ENCODE results near the gene OVOL1.
A peak's percentile ranks its signal among the peaks of the same experiment; 100 is the strongest.
"Not testable (repeated sequence)": the region's sequence is repeated elsewhere in the genome, so short reads cannot be mapped to it uniquely, and the experiment has no call there.

OVOL1 gene

GRCh38 chr11:65786786-65787636 lies at the start of gene OVOL1:
Gene OVOL1, plus strand, starts transcription at chr11:65787063. Its CDS starts 311 bp downstream, at chr11:65787374.
- DNase-seq, result peak; percentile 94

- DNase-seq, result no peak
These were observed 47.8 kb upstream of the OVOL1 start for GRCh38 chr11:65739022-65739421.

- no peak for DNase-seq
These were observed 45.7 kb upstream of the OVOL1 start for GRCh38 chr11:65741185-65741584.

- DNase-seq, result no peak
These were observed 44.5 kb upstream of the OVOL1 start for GRCh38 chr11:65742353-65742752.

GRCh38 chr11:65743681-65744025 lies 43.2 kb upstream of the OVOL1 start:
- DNase-seq, result no peak

GRCh38 chr11:65744026-65744698 lies 42.7 kb upstream of the OVOL1 start:
- DNase-seq, result peak; percentile 93

GRCh38 chr11:65744699-65745042 lies 42.2 kb upstream of the OVOL1 start:
- no peak for DNase-seq

- peak; percentile 86 for DNase-seq
These were observed 41.8 kb upstream of the OVOL1 start for GRCh38 chr11:65745049-65745448.

GRCh38 chr11:65762169-65762568 lies 24.7 kb upstream of the OVOL1 start:
- DNase-seq, result not testable (repeated sequence)

- DNase-seq, result not testable (repeated sequence)
These were observed 24.0 kb upstream of the OVOL1 start for GRCh38 chr11:65762816-65763215.

GRCh38 chr11:65764434-65764833 lies 22.4 kb upstream of the OVOL1 start:
- DNase-seq, result peak; percentile 77

- DNase-seq, result no peak
These were observed 20.3 kb upstream of the OVOL1 start for GRCh38 chr11:65766535-65766934.

GRCh38 chr11:65767406-65767805 lies 19.5 kb upstream of the OVOL1 start:
- DNase-seq, result no peak

- DNase-seq, result not testable (repeated sequence)
These were observed 19.1 kb upstream of the OVOL1 start for GRCh38 chr11:65767806-65768205.

- DNase-seq, result no peak
These were observed 15.8 kb upstream of the OVOL1 start for GRCh38 chr11:65770951-65771567.

GRCh38 chr11:65771589-65772112 lies 15.2 kb upstream of the OVOL1 start:
- no peak for DNase-seq

- DNase-seq, result no peak
These were observed 13.0 kb upstream of the OVOL1 start for GRCh38 chr11:65773784-65774411.

GRCh38 chr11:65774525-65775306 lies 12.1 kb upstream of the OVOL1 start:
- no peak for DNase-seq

- DNase-seq, result no peak
These were observed 10.7 kb upstream of the OVOL1 start for GRCh38 chr11:65776196-65776595.

GRCh38 chr11:65776710-65777141 lies 10.1 kb upstream of the OVOL1 start:
- DNase-seq, result no peak

GRCh38 chr11:65777241-65777640 lies 9.6 kb upstream of the OVOL1 start:
- DNase-seq, result no peak

GRCh38 chr11:65777821-65778361 lies 9.0 kb upstream of the OVOL1 start:
- no peak for DNase-seq

Measured in DMS53 (cell line).